Caco-2 (cell line): Measurements from ENCODE around the gene BMERB1. TPM values are rescaled to one million over a fixed set of nuclear protein-coding genes. Genes with fewer than 3 reads are reported as not detected.
"Not testable (repeated sequence)": the region's sequence is repeated elsewhere in the genome, so short reads cannot be mapped to it uniquely, and the experiment has no call there.

Source experiments
- BruUV-seq: library from RNA; stranded (reverse); fragments of 400-500 nt; replicated peaks from 2 replicates; lab custom pipeline; 2021; lab: Mats Ljungman, UMichigan
- CTCF ChIA-PET: fragments of 300-600 bp; sonication (Branson Sonifier 250); formaldehyde crosslinking; loops from one replicate; lab custom pipeline; 2022; ENCODE audit warnings: antibody characterized with exemption; lab: Charles Lee
- POLR2A ChIA-PET: fragments of 300-600 bp; sonication (Branson Sonifier 250); formaldehyde crosslinking; loops from one replicate; lab custom pipeline; 2022; ENCODE audit warnings: antibody characterized with exemption; lab: Charles Lee
- DNase-seq, 2 experiments: peaks; one replicate each; pipeline versions ENCODE4 v3.0.0 to v3.0.0-alpha.2; 2020 to 2022
- H3K27me3 ChIP-seq: replicated peaks from 2 replicates; pipeline ENCODE4 v1.6.0; 2011; ENCODE audit warnings: low read length; ENCODE audit not compliant: control insufficient read depth, insufficient read depth
- H3K36me3 ChIP-seq: 2 replicates; pipeline ENCODE4 v1.5.1; 2011; ENCODE audit warnings: low read length; ENCODE audit not compliant: control insufficient read depth, insufficient read depth
- H3K4me1 ChIP-seq: fragments of 250-450 bp; sonication (Bioruptor Pico); 2 replicates; pipeline ENCODE4 v1.5.1; 2020; ENCODE audit warnings: mild to moderate bottlenecking
- H3K4me3 ChIP-seq: 2 replicates; pipeline ENCODE4 v1.5.1; 2011; ENCODE audit warnings: low read depth, mild to moderate bottlenecking, control low read depth, low read length
- H3K9me3 ChIP-seq: fragments of 250-450 bp; sonication (Bioruptor Pico); 2 replicates; pipeline ENCODE4 v1.5.1; 2020; ENCODE audit warnings: mild to moderate bottlenecking, moderate library complexity
- H3K27ac Mint-ChIP-seq: one replicate; pipeline ENCODE4 v1.8.0; 2022; ENCODE audit warnings: mixed read lengths; ENCODE audit not compliant: unreplicated experiment
- H3K27me3 Mint-ChIP-seq: one replicate; pipeline ENCODE4 v1.8.0; 2022; ENCODE audit warnings: mixed read lengths; ENCODE audit not compliant: insufficient read depth, unreplicated experiment
- H3K36me3 Mint-ChIP-seq: one replicate; pipeline ENCODE4 v1.8.0; 2022; ENCODE audit warnings: mild to moderate bottlenecking, mixed read lengths; ENCODE audit not compliant: insufficient read depth, unreplicated experiment
- H3K4me1 Mint-ChIP-seq: one replicate; pipeline ENCODE4 v1.8.0; 2022; ENCODE audit warnings: low read depth, mixed read lengths; ENCODE audit not compliant: unreplicated experiment
- H3K4me3 Mint-ChIP-seq: one replicate; pipeline ENCODE4 v1.8.0; 2022; ENCODE audit warnings: mild to moderate bottlenecking, moderate library complexity, mixed read lengths; ENCODE audit not compliant: unreplicated experiment
- H3K9me3 Mint-ChIP-seq: one replicate; pipeline ENCODE4 v1.8.0; 2022; ENCODE audit warnings: mixed read lengths; ENCODE audit not compliant: unreplicated experiment
- CTCF ChIP-seq, 2 experiments: fragments of 200-600 bp in 1 of 2; IDR thresholded peaks; 1 replicate in 1 of 2; 2 replicates in 1 of 2; pipeline versions ENCODE4 v1.5.1 to v1.8.0; 2011 to 2022; ENCODE audit warnings: antibody characterized with exemption in 1 of 2, control low read depth in 1 of 2, inconsistent platforms in 1 of 2, low read depth in 1 of 2, low read length in 1 of 2, mild to moderate bottlenecking in 1 of 2, moderate library complexity in 1 of 2; ENCODE audit not compliant: insufficient read depth in 1 of 2, severe bottlenecking in 1 of 2, unreplicated experiment in 1 of 2
- intact Hi-C: fragments of 100-400 bp; cut with micrococcal nuclease; formaldehyde crosslinking; loops from one replicate; pipeline ENCODE4 v1.10.0; 2022; ENCODE audit not compliant: unreplicated experiment
- total RNA-seq: library from RNA; stranded (reverse); gene quantifications from 2 replicates; pipeline ENCODE4 v1.2.3, GENCODE V29; 2022

BMERB1 gene
- total RNA-seq, 1 experiment from 2014 or later, result not detected

- intact Hi-C loops, result no loop called here
- ChIA-PET CTCF (no interaction called here), POLR2A (no interaction called here)
- Mint-ChIP-seq H3K9me3 (no peaks in the 10 kb centered on the region), H3K27ac (no peak overlapping the region), H3K36me3 (no peaks in the 10 kb centered on the region), H3K27me3 (no peaks in the 10 kb centered on the region), H3K4me1 (peaks cover 7% of the 10 kb centered on the region), H3K4me3 (no peak overlapping the region)
- peak; percentile 30 to 45 for DNase-seq
- no peak for TF ChIP-seq CTCF (IDR thresholded peaks at IDR 0.05; ENCODE audit: insufficient read depth in 1 of 2, low read depth in 1 of 2, low read length in 1 of 2, severe bottlenecking in 1 of 2, unreplicated experiment in 1 of 2)
- no peaks in the 10 kb centered on the region; the same call in 1 of the 2 replicates for H3K4me1 ChIP-seq
- no TSS peak for BruUV-seq
- no peaks in the 10 kb centered on the region for H3K36me3 ChIP-seq
- no peak overlapping the region for H3K4me3 ChIP-seq
- H3K27me3 ChIP-seq, result no peaks in the 10 kb centered on the region
- H3K9me3 ChIP-seq, result no peaks in the 10 kb centered on the region
These were observed 35.6 kb upstream of the BMERB1 start for GRCh38 chr16:15398618-15399316.

- H3K27ac Mint-ChIP-seq, result no peak overlapping the region
- H3K36me3 Mint-ChIP-seq, result no peaks in the 10 kb centered on the region
- H3K4me1 ChIP-seq, result no peaks in the 10 kb centered on the region; the same call in 1 of the 2 replicates
- peaks cover 7% of the 10 kb centered on the region for H3K4me1 Mint-ChIP-seq
- H3K9me3 Mint-ChIP-seq, result no peaks in the 10 kb centered on the region
- no peak overlapping the region for H3K4me3 Mint-ChIP-seq
- DNase-seq, result no peak
- H3K4me3 ChIP-seq, result no peak overlapping the region
- intact Hi-C loops, result no loop called here
- TF ChIP-seq CTCF (IDR thresholded peaks at IDR 0.05; ENCODE audit: insufficient read depth in 1 of 2, low read depth in 1 of 2, low read length in 1 of 2, severe bottlenecking in 1 of 2, unreplicated experiment in 1 of 2), result no peak
- no peaks in the 10 kb centered on the region for H3K27me3 Mint-ChIP-seq
- CTCF ChIA-PET, result no interaction called here
- no peaks in the 10 kb centered on the region for H3K9me3 ChIP-seq
- POLR2A ChIA-PET, result no interaction called here
- no peaks in the 10 kb centered on the region for H3K36me3 ChIP-seq
- H3K27me3 ChIP-seq, result no peaks in the 10 kb centered on the region
- no TSS peak for BruUV-seq
These were observed 35.1 kb upstream of the BMERB1 start for GRCh38 chr16:15399317-15399716.

GRCh38 chr16:15400314-15400713, 34.1 kb upstream of the BMERB1 start:
- BruUV-seq, intact Hi-C loops, POLR2A ChIA-PET: not testable (repeated sequence)

More at GRCh38 chr16:15400314-15400713, 34.1 kb upstream of the BMERB1 start:
- H3K36me3 Mint-ChIP-seq, H3K4me3 Mint-ChIP-seq, H3K9me3 Mint-ChIP-seq, H3K27ac Mint-ChIP-seq, H3K9me3 ChIP-seq, H3K4me3 ChIP-seq, H3K36me3 ChIP-seq, DNase-seq, H3K4me1 Mint-ChIP-seq, H3K27me3 Mint-ChIP-seq, CTCF ChIA-PET, H3K27me3 ChIP-seq, H3K4me1 ChIP-seq: not testable (repeated sequence)
